BE2C (cell line): Measurements from ENCODE around the gene RBM20.
A peak's percentile ranks its signal among the peaks of the same experiment; 100 is the strongest.

ENCODE experiments used
- DNase-seq: peaks from one replicate; pipeline ENCODE4 v3.0.0-alpha.2; 2020
- H3K27me3 ChIP-seq: fragments of 250-450 bp; sonication (Bioruptor Pico); 2 replicates; pipeline ENCODE4 v1.5.1; 2020; ENCODE audit warnings: mild to moderate bottlenecking
- H3K36me3 ChIP-seq: fragments of 250-450 bp; sonication (Bioruptor Pico); 2 replicates; pipeline ENCODE4 v1.5.1; 2020; ENCODE audit warnings: mild to moderate bottlenecking
- H3K4me1 ChIP-seq: fragments of 250-450 bp; sonication (Bioruptor Pico); 2 replicates; pipeline ENCODE4 v1.5.1; 2020
- H3K4me3 ChIP-seq: 2 replicates; pipeline ENCODE4 v1.5.1; 2011; ENCODE audit warnings: low read depth, low read length
- H3K9me3 ChIP-seq: fragments of 250-450 bp; sonication (Bioruptor Pico); 2 replicates; pipeline ENCODE4 v1.5.1; 2020
- TF ChIP-seq, protein P1 (sequence below): IDR thresholded peaks from 2 replicates; pipeline ENCODE4 v1.5.1; 2012; ENCODE audit warnings: mild to moderate bottlenecking, low read depth, low read length

The RBM20 gene

DNA sequence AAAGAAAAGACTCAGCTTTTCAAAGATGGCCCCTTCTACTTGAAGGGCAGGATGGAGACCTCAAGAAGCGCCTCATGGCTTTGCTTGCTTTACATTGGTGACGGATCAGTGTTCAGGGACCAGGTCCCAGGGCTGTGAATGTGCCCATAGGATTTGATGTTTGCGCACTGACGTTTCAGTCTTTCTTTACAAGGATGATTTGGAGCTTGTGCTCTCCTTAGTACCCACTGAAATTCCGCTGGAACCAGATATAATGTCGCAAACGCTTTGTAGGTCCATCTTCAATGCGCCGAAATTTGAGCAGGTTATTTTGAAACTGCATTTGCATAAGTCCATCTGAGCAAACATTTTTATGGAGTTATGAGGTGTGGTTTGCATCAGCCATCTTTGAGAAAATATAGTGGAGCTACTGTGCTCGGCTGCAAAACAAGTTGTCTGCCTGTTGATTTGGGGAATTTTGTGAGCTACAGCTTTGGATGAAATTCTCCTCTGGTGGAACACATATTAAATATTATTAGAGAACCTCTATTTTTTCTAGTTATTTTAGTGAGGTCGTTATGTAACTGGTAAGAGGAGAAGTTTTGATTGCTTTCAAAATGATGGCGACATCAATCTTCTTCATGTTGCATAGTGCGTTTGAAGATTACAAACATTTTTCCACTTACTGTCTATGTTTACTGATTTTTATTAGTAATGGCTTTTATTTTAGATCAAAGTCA, 2.4 kb downstream of the RBM20 start:
- Histone ChIP-seq H3K4me3 (peak overlapping the region; percentile 94), H3K9me3 (no peaks in the 10 kb centered on the region), H3K27me3 (no peaks in the 10 kb centered on the region), H3K36me3 (no peaks in the 10 kb centered on the region), H3K4me1 (peaks cover 12% of the 10 kb centered on the region)
- peak; percentile 74 for DNase-seq
- TF ChIP-seq, protein P1, sequence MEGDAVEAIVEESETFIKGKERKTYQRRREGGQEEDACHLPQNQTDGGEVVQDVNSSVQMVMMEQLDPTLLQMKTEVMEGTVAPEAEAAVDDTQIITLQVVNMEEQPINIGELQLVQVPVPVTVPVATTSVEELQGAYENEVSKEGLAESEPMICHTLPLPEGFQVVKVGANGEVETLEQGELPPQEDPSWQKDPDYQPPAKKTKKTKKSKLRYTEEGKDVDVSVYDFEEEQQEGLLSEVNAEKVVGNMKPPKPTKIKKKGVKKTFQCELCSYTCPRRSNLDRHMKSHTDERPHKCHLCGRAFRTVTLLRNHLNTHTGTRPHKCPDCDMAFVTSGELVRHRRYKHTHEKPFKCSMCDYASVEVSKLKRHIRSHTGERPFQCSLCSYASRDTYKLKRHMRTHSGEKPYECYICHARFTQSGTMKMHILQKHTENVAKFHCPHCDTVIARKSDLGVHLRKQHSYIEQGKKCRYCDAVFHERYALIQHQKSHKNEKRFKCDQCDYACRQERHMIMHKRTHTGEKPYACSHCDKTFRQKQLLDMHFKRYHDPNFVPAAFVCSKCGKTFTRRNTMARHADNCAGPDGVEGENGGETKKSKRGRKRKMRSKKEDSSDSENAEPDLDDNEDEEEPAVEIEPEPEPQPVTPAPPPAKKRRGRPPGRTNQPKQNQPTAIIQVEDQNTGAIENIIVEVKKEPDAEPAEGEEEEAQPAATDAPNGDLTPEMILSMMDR: no peak

DNA sequence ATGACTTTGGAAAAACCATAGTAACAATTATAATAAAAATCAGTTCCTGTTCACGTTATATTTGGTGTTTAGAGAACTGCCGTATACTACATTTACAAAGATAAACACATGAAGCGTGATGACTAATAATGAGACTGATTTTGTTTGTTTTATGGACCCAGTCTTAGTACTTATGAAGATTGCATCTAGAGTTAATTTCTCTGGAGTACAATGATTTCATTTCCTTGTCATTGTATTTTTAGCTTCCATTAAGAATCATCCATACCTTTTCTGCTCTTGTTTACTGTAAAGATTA, 2.9 kb downstream of the RBM20 start:
- no peak for DNase-seq
- Histone ChIP-seq H3K4me1 (peaks cover 14% of the 10 kb centered on the region), H3K27me3 (no peaks in the 10 kb centered on the region), H3K9me3 (no peaks in the 10 kb centered on the region), H3K4me3 (peak overlapping the region; percentile 94), H3K36me3 (no peaks in the 10 kb centered on the region)
- TF ChIP-seq, protein P1: no peak

DNA sequence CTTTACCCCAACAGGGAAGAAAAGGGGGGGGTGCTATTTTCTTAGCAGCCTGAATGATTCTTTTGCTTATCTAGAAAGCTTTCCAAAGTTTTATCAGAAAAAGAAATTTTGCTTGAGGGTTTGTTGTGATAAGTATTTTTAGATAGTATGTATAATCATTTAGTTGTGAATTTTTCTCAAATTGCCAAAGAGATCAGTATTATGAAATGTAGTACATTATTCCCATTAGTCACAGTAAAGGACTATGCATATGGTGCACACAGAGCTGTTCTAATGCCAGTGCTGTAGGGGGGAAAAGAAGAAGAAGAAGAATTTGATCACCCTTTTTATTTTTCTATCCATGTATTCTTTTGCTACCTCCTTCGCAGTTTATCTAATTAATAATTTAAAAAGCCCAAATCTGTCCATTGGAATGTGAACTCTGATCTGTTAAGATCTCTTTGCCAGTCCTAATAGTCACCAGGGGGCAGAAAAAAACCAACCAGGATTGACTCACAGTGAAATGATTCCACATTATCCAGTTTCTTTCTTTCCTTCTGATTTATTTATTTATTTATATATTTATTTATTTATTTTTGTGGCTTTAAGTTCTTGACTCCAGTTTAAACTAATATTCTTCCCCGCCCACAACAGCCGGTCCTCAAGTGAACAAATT, 4.7 kb downstream of the RBM20 start:
- TF ChIP-seq, protein P1: peak; percentile 28; the same call in 1 of the 2 replicates
- no peaks in the 10 kb centered on the region for H3K9me3 ChIP-seq
- peaks cover 4% of the 10 kb centered on the region; the same call in 1 of the 2 replicates for H3K36me3 ChIP-seq
- DNase-seq: no peak
- H3K27me3 ChIP-seq: no peaks in the 10 kb centered on the region
- H3K4me1 ChIP-seq: peaks cover 25% of the 10 kb centered on the region
- peak overlapping the region; percentile 94; the same call in 1 of the 2 replicates for H3K4me3 ChIP-seq

DNA sequence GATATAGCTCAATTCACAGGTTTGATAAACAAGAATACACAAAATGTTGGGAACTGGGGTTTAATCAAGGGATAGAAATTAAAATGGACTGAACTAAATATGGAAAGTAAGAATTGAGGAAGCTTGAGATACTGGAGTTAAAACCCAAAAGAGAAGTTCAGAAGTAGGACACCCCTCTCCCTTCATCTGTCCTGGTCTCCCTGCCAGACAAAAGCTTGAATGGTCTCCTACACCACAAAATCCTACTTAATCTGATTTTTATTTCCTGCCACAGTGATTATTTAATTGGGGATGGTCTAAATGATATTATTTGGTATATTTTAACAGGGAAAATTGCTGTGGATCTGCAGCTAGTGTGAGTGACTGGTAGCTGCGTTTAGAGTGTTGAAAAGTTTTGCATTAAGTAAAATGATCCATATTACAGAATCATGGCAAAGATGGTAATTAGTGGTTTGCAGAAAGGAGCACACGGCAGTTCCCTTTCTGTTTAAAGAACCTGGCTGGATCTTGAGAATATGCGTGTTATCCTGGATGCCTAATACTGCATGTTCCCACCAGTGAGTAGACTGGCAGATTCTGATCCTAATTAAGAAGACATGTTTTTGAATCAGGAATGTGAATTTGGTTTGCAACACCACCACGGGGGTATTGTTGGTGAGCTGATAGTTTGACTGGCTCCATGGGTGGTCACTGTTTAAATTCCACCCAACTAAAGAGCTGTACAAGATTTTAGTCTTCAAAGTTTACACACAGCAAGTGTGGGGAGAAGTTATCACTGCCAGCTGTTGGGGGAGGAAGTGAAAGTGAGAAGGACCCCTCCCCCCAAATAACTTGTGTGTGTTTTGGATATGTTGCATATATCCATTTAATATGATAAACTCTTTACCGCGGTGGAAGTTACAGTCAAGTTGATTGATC, 5.5 kb downstream of the RBM20 start:
- DNase-seq: no peak
- peaks cover 4% of the 10 kb centered on the region; the same call in 1 of the 2 replicates for H3K36me3 ChIP-seq
- peaks cover 27% of the 10 kb centered on the region for H3K4me1 ChIP-seq
- TF ChIP-seq, protein P1: no peak
- H3K4me3 ChIP-seq: peak overlapping the region; percentile 10; the same call in 1 of the 2 replicates
- H3K27me3 ChIP-seq: no peaks in the 10 kb centered on the region
- H3K9me3 ChIP-seq: no peaks in the 10 kb centered on the region

DNA sequence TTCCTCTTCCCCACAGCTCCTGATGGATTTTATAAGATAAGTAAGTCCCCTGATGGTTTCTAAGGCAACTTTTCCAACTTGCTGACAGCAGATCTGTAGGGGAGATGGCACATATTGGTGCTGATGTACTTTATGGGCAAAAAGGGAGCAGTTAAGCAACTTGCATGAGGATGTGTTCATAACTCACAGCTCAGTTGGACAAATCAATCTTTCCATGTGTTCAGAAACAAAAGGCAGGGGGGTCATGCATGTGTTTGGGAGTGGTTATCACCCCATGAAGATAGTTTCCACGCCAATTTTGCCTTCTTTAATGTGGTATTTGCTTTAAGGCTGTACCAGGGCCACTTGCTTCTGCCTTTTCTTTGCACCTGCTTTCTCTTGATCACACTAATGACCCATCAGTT, 6.1 kb downstream of the RBM20 start:
- Histone ChIP-seq H3K9me3 (no peaks in the 10 kb centered on the region), H3K36me3 (peaks cover 4% of the 10 kb centered on the region; the same call in 1 of the 2 replicates), H3K4me3 (peak overlapping the region; percentile 10; the same call in 1 of the 2 replicates), H3K4me1 (peaks cover 27% of the 10 kb centered on the region), H3K27me3 (no peaks in the 10 kb centered on the region)
- DNase-seq: no peak
- TF ChIP-seq, protein P1: no peak
